HCT116 (cell line): ENCODE measurements around the gene IFI16. TPM values are rescaled to one million over a fixed set of nuclear protein-coding genes. Genes with fewer than 3 reads are reported as not detected.

Source experiments
- ATAC-seq: fragments of 200-7000 bp; cut with Tn5 transposase; 2 replicates; pipeline ENCODE4 v1.9.1; 2020; ENCODE audit warnings: mild to moderate bottlenecking, moderate library complexity
- BruUV-seq: library from RNA; stranded (reverse); fragments of 400-500 nt; replicated peaks from 2 replicates; lab custom pipeline; 2021; lab: Mats Ljungman, UMichigan
- CTCF ChIA-PET: fragments of 300-600 bp; sonication (Branson Sonifier 250); formaldehyde crosslinking; loops from one replicate; lab custom pipeline; 2021; ENCODE audit warnings: antibody characterized with exemption; lab: Charles Lee
- POLR2A ChIA-PET: fragments of 300-600, 350-600 bp; sonication (Branson Sonifier 250); formaldehyde crosslinking; loops from one replicate; lab custom pipeline; 2021; ENCODE audit warnings: antibody characterized with exemption; lab: Charles Lee
- RAD21 ChIA-PET, 2 experiments: fragments of 300-600 bp; sonication (Branson Sonifier 250); formaldehyde crosslinking; loops; one replicate each; lab custom pipeline; 2023; ENCODE audit warnings: low total read pairs in 2 of 2; ENCODE audit not compliant: uncharacterized antibody in 2 of 2, unreplicated experiment in 2 of 2, low non-redundant PET in 1 of 2; lab: Charles Lee
- DNase-seq: peaks from one replicate; pipeline ENCODE4 v3.0.0-alpha.2; 2010; ENCODE audit warnings: low read depth, low spot score
- H2AFZ ChIP-seq: fragments of 200-600 bp; shearing (Covaris generic), sonication (generic); 2 replicates; pipeline ENCODE4 v1.6.1; 2017; ENCODE audit warnings: low read depth, mixed run types, mixed read lengths, antibody characterized with exemption, low read length; ENCODE audit not compliant: poor library complexity, severe bottlenecking
- H3K27ac ChIP-seq: 2 replicates; pipeline ENCODE4 v1.5.1; 2012; ENCODE audit warnings: low read depth, low read length
- H3K27me3 ChIP-seq: fragments of 200-600 bp; sonication (generic); 2 replicates; pipeline ENCODE4 v1.6.1; 2016; ENCODE audit warnings: mixed run types, low read length, mixed read lengths; ENCODE audit not compliant: insufficient read depth
- H3K36me3 ChIP-seq, 2 experiments: fragments of 200-500 bp in 1 of 2; fragments of 200-600 bp in 1 of 2; sonication (Bioruptor generic) in 1 of 2; sonication (generic) in 1 of 2; 2 replicates each; pipeline versions ENCODE4 v1.5.1 to v1.6.1; 2014 to 2016; ENCODE audit warnings: low read length in 2 of 2, inconsistent platforms in 1 of 2, mixed read lengths in 1 of 2, mixed run types in 1 of 2; ENCODE audit not compliant: insufficient read depth in 2 of 2, control insufficient read depth in 1 of 2
- H3K4me1 ChIP-seq, 2 experiments: fragments of 200-600 bp in 1 of 2; sonication (generic) in 1 of 2; 2 replicates each; pipeline versions ENCODE4 v1.5.1 to v1.6.1; 2012 to 2017; ENCODE audit warnings: low read length in 2 of 2, inconsistent platforms in 1 of 2, mild to moderate bottlenecking in 1 of 2, mixed read lengths in 1 of 2, mixed run types in 1 of 2, moderate library complexity in 1 of 2; ENCODE audit not compliant: insufficient read depth in 2 of 2, control insufficient read depth in 1 of 2
- H3K4me2 ChIP-seq: fragments of 200-600 bp; sonication (generic); 2 replicates; pipeline ENCODE4 v1.6.1; 2017; ENCODE audit warnings: mixed run types, low read length, mixed read lengths
- H3K4me3 ChIP-seq, 2 experiments: fragments of 200-600 bp in 1 of 2; sonication (generic) in 1 of 2; replicated peaks in 1 of 2; 2 replicates each; pipeline ENCODE4 v1.5.1; 2011 to 2016; ENCODE audit warnings: low read length in 2 of 2, control low read depth in 1 of 2, low read depth in 1 of 2, mild to moderate bottlenecking in 1 of 2, mixed read lengths in 1 of 2, mixed run types in 1 of 2
- H3K79me2 ChIP-seq: fragments of 200-600 bp; sonication (generic); 2 replicates; pipeline ENCODE4 v1.6.1; 2017; ENCODE audit warnings: mild to moderate bottlenecking, mixed run types, low read length, moderate library complexity, mixed read lengths; ENCODE audit not compliant: insufficient read depth
- H3K9ac ChIP-seq: fragments of 200-600 bp; sonication (generic); 2 replicates; pipeline ENCODE4 v1.6.1; 2016; ENCODE audit warnings: low read length, mixed read lengths
- H3K9me2 ChIP-seq: fragments of 200-600 bp; sonication (generic), shearing (Covaris generic); 2 replicates; pipeline ENCODE4 v1.6.1; 2017; ENCODE audit warnings: mixed run types, mild to moderate bottlenecking, moderate library complexity; ENCODE audit not compliant: insufficient read depth
- H3K9me3 ChIP-seq, 2 experiments: fragments of 200-500 bp in 1 of 2; fragments of 200-600 bp in 1 of 2; sonication (Bioruptor generic) in 1 of 2; sonication (generic) in 1 of 2; 2 replicates each; pipeline ENCODE4 v1.6.1; 2014 to 2017; ENCODE audit warnings: low read length in 2 of 2, mixed read lengths in 2 of 2, inconsistent platforms in 1 of 2, low read depth in 1 of 2, mild to moderate bottlenecking in 1 of 2, mixed run types in 1 of 2, moderate library complexity in 1 of 2; ENCODE audit not compliant: control insufficient read depth in 1 of 2, insufficient read depth in 1 of 2
- H4K20me1 ChIP-seq: fragments of 200-600 bp; sonication (generic), shearing (Covaris generic); 2 replicates; pipeline ENCODE4 v1.6.1; 2017; ENCODE audit warnings: mixed run types, mild to moderate bottlenecking, moderate library complexity; ENCODE audit not compliant: insufficient read depth
- CEBPB ChIP-seq: IDR thresholded peaks from 2 replicates; pipeline ENCODE4 v1.6.1; 2012; ENCODE audit warnings: low read depth
- ELF1 ChIP-seq: IDR thresholded peaks from 2 replicates; pipeline ENCODE4 v1.6.1; 2012; ENCODE audit warnings: low read depth, borderline replicate concordance
- EZH2 ChIP-seq: fragments of 200-600 bp; sonication (generic); IDR thresholded peaks from 2 replicates; pipeline ENCODE4 v1.6.1; 2017; ENCODE audit warnings: antibody characterized with exemption, mixed run types
- EZH2phosphoT487 ChIP-seq: fragments of 200-600 bp; IDR thresholded peaks from 2 replicates; pipeline ENCODE4 v1.6.1; 2018; ENCODE audit warnings: antibody characterized with exemption, borderline replicate concordance
- FOSL1 ChIP-seq: IDR thresholded peaks from 2 replicates; pipeline ENCODE4 v1.6.1; 2012; ENCODE audit warnings: low read depth
- JUND ChIP-seq: IDR thresholded peaks from 2 replicates; pipeline ENCODE4 v1.6.1; 2012
- POLR2A ChIP-seq: IDR thresholded peaks from 2 replicates; pipeline ENCODE4 v1.7.0; 2011; ENCODE audit warnings: borderline replicate concordance; ENCODE audit not compliant: insufficient read depth, insufficient read length; ENCODE audit errors: extremely low read depth
- POLR2AphosphoS5 ChIP-seq: IDR thresholded peaks from 2 replicates; pipeline ENCODE4 v1.6.1; 2011; ENCODE audit warnings: mild to moderate bottlenecking, low read depth, low read length, moderate library complexity
- RAD21 ChIP-seq: IDR thresholded peaks from 2 replicates; pipeline ENCODE4 v1.6.1; 2012; ENCODE audit warnings: low read depth, mild to moderate bottlenecking
- SIN3A ChIP-seq: IDR thresholded peaks from 2 replicates; pipeline ENCODE4 v1.6.1; 2012; ENCODE audit warnings: low read depth
- SP1 ChIP-seq: IDR thresholded peaks from 2 replicates; pipeline ENCODE4 v1.6.1; 2012; ENCODE audit warnings: low read depth
- TCF7L2 ChIP-seq: IDR thresholded peaks from 2 replicates; pipeline ENCODE4 v1.7.0; 2011; ENCODE audit warnings: borderline replicate concordance, inconsistent platforms; ENCODE audit not compliant: insufficient read depth, insufficient read length; ENCODE audit errors: extremely low read depth
- ZNF274 ChIP-seq: fragments of 200-500 bp; sonication (Bioruptor generic); IDR thresholded peaks from 2 replicates; pipeline ENCODE4 v1.6.1; 2014; ENCODE audit warnings: mild to moderate bottlenecking, low read depth, low read length, inconsistent platforms
- intact Hi-C: fragments of 100-400 bp; cut with micrococcal nuclease; formaldehyde crosslinking; loops from 2 replicates; pipeline ENCODE4 v1.10.0; 2022
- total RNA-seq: library from RNA; stranded (reverse); gene quantifications from one replicate; pipeline ENCODE4 v1.2.1, GENCODE V29; 2021; ENCODE audit not compliant: unreplicated experiment
- TF ChIP-seq, protein P1 (sequence below): IDR thresholded peaks from 2 replicates; pipeline ENCODE4 v1.6.1; 2012; ENCODE audit warnings: low read depth
- TF ChIP-seq, protein P2 (sequence below), 3 experiments: fragments of 200-600 bp in 1 of 3; sonication (generic) in 1 of 3; IDR thresholded peaks in 2 of 3; conservative IDR thresholded peaks in 1 of 3; 2 replicates each; pipeline ENCODE4 v1.5.1; 2012 to 2017; ENCODE audit warnings: low read depth in 2 of 3, low read length in 2 of 3, antibody characterized with exemption in 1 of 3, borderline replicate concordance in 1 of 3, control low read depth in 1 of 3, mild to moderate bottlenecking in 1 of 3, mixed read lengths in 1 of 3, mixed run types in 1 of 3, moderate library complexity in 1 of 3; ENCODE audit not compliant: insufficient read depth in 1 of 3
- TF ChIP-seq, protein P3 (sequence below): IDR thresholded peaks from 2 replicates; pipeline ENCODE4 v1.6.1; 2012
- TF ChIP-seq, protein P4 (sequence below): IDR thresholded peaks from 2 replicates; pipeline ENCODE4 v1.6.1; 2012

Gene IFI16
- total RNA-seq, 1 experiment from 2014 or later: 1.6 TPM

DNA sequence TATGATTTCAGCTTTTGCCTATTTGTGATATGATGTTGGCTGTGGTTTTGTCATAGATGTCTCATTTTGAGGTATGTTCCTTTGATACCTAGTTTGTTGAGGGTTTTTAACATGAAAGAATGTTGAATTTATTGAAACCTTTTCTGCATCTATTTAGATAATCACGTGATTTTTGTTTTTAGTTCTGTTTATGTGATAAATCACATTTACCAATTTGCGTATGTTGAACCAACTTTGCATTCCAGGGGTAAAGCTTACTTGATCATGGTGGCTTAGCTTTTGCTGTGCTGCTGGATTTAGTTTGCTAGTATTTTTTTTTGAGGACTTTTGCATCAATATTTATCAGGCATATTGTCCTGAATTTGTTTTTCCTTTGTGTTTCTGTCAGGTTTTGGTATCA lies 26.5 kb upstream of the IFI16 start:
- H2AFZ ChIP-seq: no peak overlapping the region

More for the DNA sequence above, 26.5 kb upstream of the IFI16 start:
- DNase-seq: no peak
- BruUV-seq: no TSS peak
- CTCF ChIA-PET: no interaction called here
- Histone ChIP-seq H3K79me2 (no peaks in the 10 kb centered on the region), H3K4me2 (no peak overlapping the region), H3K27ac (no peak overlapping the region)
- intact Hi-C loops: no loop called here
- RAD21 ChIA-PET: no interaction called here
- no peak for ATAC-seq
- TF ChIP-seq ZNF274: no peak
- TF ChIP-seq EZH2: no peak
- no peak for TF ChIP-seq JUND
- TF ChIP-seq FOSL1: no peak
- no peak for TF ChIP-seq ELF1
- no peak for TF ChIP-seq TCF7L2
- no peak for TF ChIP-seq SIN3A
- TF ChIP-seq SP1: no peak
- TF ChIP-seq EZH2phosphoT487: no peak
- TF ChIP-seq, protein P1, sequence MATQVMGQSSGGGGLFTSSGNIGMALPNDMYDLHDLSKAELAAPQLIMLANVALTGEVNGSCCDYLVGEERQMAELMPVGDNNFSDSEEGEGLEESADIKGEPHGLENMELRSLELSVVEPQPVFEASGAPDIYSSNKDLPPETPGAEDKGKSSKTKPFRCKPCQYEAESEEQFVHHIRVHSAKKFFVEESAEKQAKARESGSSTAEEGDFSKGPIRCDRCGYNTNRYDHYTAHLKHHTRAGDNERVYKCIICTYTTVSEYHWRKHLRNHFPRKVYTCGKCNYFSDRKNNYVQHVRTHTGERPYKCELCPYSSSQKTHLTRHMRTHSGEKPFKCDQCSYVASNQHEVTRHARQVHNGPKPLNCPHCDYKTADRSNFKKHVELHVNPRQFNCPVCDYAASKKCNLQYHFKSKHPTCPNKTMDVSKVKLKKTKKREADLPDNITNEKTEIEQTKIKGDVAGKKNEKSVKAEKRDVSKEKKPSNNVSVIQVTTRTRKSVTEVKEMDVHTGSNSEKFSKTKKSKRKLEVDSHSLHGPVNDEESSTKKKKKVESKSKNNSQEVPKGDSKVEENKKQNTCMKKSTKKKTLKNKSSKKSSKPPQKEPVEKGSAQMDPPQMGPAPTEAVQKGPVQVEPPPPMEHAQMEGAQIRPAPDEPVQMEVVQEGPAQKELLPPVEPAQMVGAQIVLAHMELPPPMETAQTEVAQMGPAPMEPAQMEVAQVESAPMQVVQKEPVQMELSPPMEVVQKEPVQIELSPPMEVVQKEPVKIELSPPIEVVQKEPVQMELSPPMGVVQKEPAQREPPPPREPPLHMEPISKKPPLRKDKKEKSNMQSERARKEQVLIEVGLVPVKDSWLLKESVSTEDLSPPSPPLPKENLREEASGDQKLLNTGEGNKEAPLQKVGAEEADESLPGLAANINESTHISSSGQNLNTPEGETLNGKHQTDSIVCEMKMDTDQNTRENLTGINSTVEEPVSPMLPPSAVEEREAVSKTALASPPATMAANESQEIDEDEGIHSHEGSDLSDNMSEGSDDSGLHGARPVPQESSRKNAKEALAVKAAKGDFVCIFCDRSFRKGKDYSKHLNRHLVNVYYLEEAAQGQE: no peak
- TF ChIP-seq RAD21: no peak
- TF ChIP-seq, protein P2, sequence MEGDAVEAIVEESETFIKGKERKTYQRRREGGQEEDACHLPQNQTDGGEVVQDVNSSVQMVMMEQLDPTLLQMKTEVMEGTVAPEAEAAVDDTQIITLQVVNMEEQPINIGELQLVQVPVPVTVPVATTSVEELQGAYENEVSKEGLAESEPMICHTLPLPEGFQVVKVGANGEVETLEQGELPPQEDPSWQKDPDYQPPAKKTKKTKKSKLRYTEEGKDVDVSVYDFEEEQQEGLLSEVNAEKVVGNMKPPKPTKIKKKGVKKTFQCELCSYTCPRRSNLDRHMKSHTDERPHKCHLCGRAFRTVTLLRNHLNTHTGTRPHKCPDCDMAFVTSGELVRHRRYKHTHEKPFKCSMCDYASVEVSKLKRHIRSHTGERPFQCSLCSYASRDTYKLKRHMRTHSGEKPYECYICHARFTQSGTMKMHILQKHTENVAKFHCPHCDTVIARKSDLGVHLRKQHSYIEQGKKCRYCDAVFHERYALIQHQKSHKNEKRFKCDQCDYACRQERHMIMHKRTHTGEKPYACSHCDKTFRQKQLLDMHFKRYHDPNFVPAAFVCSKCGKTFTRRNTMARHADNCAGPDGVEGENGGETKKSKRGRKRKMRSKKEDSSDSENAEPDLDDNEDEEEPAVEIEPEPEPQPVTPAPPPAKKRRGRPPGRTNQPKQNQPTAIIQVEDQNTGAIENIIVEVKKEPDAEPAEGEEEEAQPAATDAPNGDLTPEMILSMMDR (IDR thresholded peaks at IDR 0.05 in 2 of 3, conservative IDR thresholded peaks at IDR 0.05 in 1 of 3; ENCODE audit: borderline replicate concordance in 1 of 3, insufficient read depth in 1 of 3, low read depth in 2 of 3, low read length in 2 of 3): no peak
- TF ChIP-seq POLR2AphosphoS5: no peak
- TF ChIP-seq, protein P3, sequence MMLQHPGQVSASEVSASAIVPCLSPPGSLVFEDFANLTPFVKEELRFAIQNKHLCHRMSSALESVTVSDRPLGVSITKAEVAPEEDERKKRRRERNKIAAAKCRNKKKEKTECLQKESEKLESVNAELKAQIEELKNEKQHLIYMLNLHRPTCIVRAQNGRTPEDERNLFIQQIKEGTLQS: no peak
- no peak for TF ChIP-seq POLR2A
- TF ChIP-seq, protein P4, sequence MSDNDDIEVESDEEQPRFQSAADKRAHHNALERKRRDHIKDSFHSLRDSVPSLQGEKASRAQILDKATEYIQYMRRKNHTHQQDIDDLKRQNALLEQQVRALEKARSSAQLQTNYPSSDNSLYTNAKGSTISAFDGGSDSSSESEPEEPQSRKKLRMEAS: no peak
- no peak for TF ChIP-seq CEBPB
- TF ChIP-seq, all 23 proteins: peak for 0
- no peaks in the 10 kb centered on the region for H4K20me1 ChIP-seq
- no peaks in the 10 kb centered on the region for H3K4me1 ChIP-seq
- POLR2A ChIA-PET: no interaction called here
- H3K27me3 ChIP-seq: no peaks in the 10 kb centered on the region
- no peaks in the 10 kb centered on the region for H3K36me3 ChIP-seq
- H3K9me3 ChIP-seq: no peaks in the 10 kb centered on the region
- no peak overlapping the region for H3K9ac ChIP-seq
- no peaks in the 10 kb centered on the region for H3K9me2 ChIP-seq
- no peak overlapping the region for H3K4me3 ChIP-seq
